K562 (cell line): ENCODE data around the gene TUT1. TPM values are rescaled to one million over a fixed set of nuclear protein-coding genes. Genes with fewer than 3 reads are reported as not detected.

Experiments
- ATAC-seq: fragments of 200-7000 bp; cut with Tn5 transposase; 3 replicates; pipeline ENCODE4 v1.9.1; 2020; ENCODE audit warnings: moderate library complexity
- BruUV-seq: library from RNA; stranded (reverse); fragments of 400-500 nt; replicated peaks from 2 replicates; lab custom pipeline; 2021; lab: Mats Ljungman, UMichigan
- CTCF ChIA-PET: fragments of 300-600 bp; formaldehyde crosslinking; extraction: SDS; loops from one replicate; lab custom pipeline; 2021; ENCODE audit warnings: low intra/inter-chr PET ratio; lab: Yijun Ruan, JAX
- POLR2A ChIA-PET: fragments of 300-600, 350-650 bp; sonication (Branson Sonifier 250); formaldehyde crosslinking; extraction: SDS; loops from one replicate; lab custom pipeline; 2021; ENCODE audit warnings: antibody characterized with exemption, inconsistent platforms; lab: Yijun Ruan, JAX
- DNase-seq, 4 experiments: peaks; one replicate each; pipeline versions ENCODE4 v3.0.0 to v3.0.0-alpha.2; 2011 to 2018; ENCODE audit warnings: low spot score in 3 of 4, mixed read lengths in 3 of 4; ENCODE audit errors: extremely low read depth in 1 of 4
- FAIRE-seq: peaks from 2 replicates; lab custom pipeline; 2011; peaks lifted over from hg19 to GRCh38; lab: Jason Lieb, UNC
- H2AFZ ChIP-seq: 2 replicates; pipeline ENCODE4 v1.6.0; 2011; ENCODE audit warnings: low read depth, low read length, control low read depth, inconsistent platforms
- H3K27ac ChIP-seq: fragments of 200-600 bp; 3 replicates; pipeline ENCODE4 v1.8.0; 2011; ENCODE audit warnings: low read depth, mild to moderate bottlenecking, control low read depth, inconsistent platforms, low read length, moderate library complexity, mixed read lengths; ENCODE audit errors: extremely low read depth
- H3K27me3 ChIP-seq, 2 experiments: fragments of 300-600 bp in 1 of 2; 2 replicates in 1 of 2; 3 replicates in 1 of 2; pipeline versions ENCODE4 v1.6.0 to v1.8.0; 2011; ENCODE audit warnings: inconsistent platforms in 2 of 2, low read length in 2 of 2, mild to moderate bottlenecking in 1 of 2, mixed read lengths in 1 of 2, moderate library complexity in 1 of 2; ENCODE audit not compliant: control insufficient read depth in 2 of 2, insufficient read depth in 2 of 2
- H3K36me3 ChIP-seq: fragments of 300-600 bp; 3 replicates; pipeline ENCODE4 v1.8.0; 2011; ENCODE audit warnings: mild to moderate bottlenecking, low read length, inconsistent platforms; ENCODE audit not compliant: control insufficient read depth, insufficient read depth
- H3K4me1 ChIP-seq, 2 experiments: fragments of 200-600 bp in 1 of 2; replicated peaks in 1 of 2; 2 replicates in 1 of 2; 3 replicates in 1 of 2; pipeline versions ENCODE4 v1.5.1 to v1.8.0; 2011; ENCODE audit warnings: inconsistent platforms in 2 of 2, low read length in 2 of 2, mild to moderate bottlenecking in 1 of 2, mixed read lengths in 1 of 2, moderate library complexity in 1 of 2; ENCODE audit not compliant: control insufficient read depth in 2 of 2, insufficient read depth in 2 of 2
- H3K4me2 ChIP-seq: 2 replicates; pipeline ENCODE4 v1.6.1; 2011; ENCODE audit warnings: low read length, control low read depth, inconsistent platforms, mixed read lengths; ENCODE audit not compliant: insufficient read depth
- H3K4me3 ChIP-seq: fragments of 200-600 bp; sonication (generic), shearing (Covaris generic); 2 replicates; pipeline ENCODE4 v1.5.1; 2016; ENCODE audit warnings: control low read depth, inconsistent platforms
- H3K79me2 ChIP-seq: fragments of 200-600 bp; 3 replicates; pipeline ENCODE4 v1.8.0; 2011; ENCODE audit warnings: low read length, inconsistent platforms; ENCODE audit not compliant: control insufficient read depth, insufficient read depth
- H3K9ac ChIP-seq, 2 experiments: 2 replicates each; pipeline versions ENCODE4 v1.6.0 to v1.6.1; 2011; ENCODE audit warnings: low read depth in 2 of 2, low read length in 2 of 2, control low read depth in 1 of 2, inconsistent platforms in 1 of 2, mild to moderate bottlenecking in 1 of 2, mixed read lengths in 1 of 2; ENCODE audit not compliant: insufficient read depth in 1 of 2
- H3K9me1 ChIP-seq: one replicate; pipeline ENCODE4 v1.6.0; 2011; ENCODE audit warnings: inconsistent platforms, mild to moderate bottlenecking, low read length, moderate library complexity; ENCODE audit not compliant: control insufficient read depth, insufficient read depth
- H3K9me3 ChIP-seq: replicated peaks from 2 replicates; pipeline ENCODE4 v1.5.1; 2011; ENCODE audit warnings: low read depth, low read length, inconsistent platforms; ENCODE audit not compliant: control insufficient read depth, insufficient read depth
- H4K20me1 ChIP-seq: replicated peaks from 2 replicates; pipeline ENCODE4 v1.6.1; 2011; ENCODE audit warnings: low read length, inconsistent platforms, mixed read lengths; ENCODE audit not compliant: control insufficient read depth, insufficient read depth
- BCOR ChIP-seq: fragments of 450-650 bp; IDR thresholded peaks from 2 replicates; pipeline ENCODE4 v1.6.1; 2016
- IRF2 ChIP-seq: sonication (generic); formaldehyde crosslinking; IDR thresholded peaks from 2 replicates; pipeline ENCODE4 v1.8.1; 2022; ENCODE audit warnings: mild to moderate bottlenecking, missing genetic modification reagents
- MAFK ChIP-seq: IDR thresholded peaks from 2 replicates; pipeline ENCODE4 v1.6.1; 2011; ENCODE audit warnings: low read length, improper control_type of control experiment
- NCOA6 ChIP-seq: fragments of 450-650 bp; IDR thresholded peaks from 2 replicates; pipeline ENCODE4 v1.6.1; 2017; ENCODE audit warnings: mild to moderate bottlenecking
- PML ChIP-seq: IDR thresholded peaks from 2 replicates; pipeline ENCODE4 v1.6.1; 2012; ENCODE audit warnings: low read length, inconsistent platforms
- ZNF263 ChIP-seq: sonication (generic); formaldehyde crosslinking; IDR thresholded peaks from 2 replicates; pipeline ENCODE4 v1.8.0; 2022; ENCODE audit warnings: mild to moderate bottlenecking, missing genetic modification reagents, borderline replicate concordance
- ZNF655 ChIP-seq: fragments of 250-450 bp; sonication (Bioruptor Pico); IDR thresholded peaks from 2 replicates; pipeline ENCODE4 v1.5.0; 2021
- ZNF780A ChIP-seq: fragments of 250-450 bp; sonication (Bioruptor Pico); IDR thresholded peaks from 2 replicates; pipeline ENCODE4 v1.5.0; 2021; ENCODE audit warnings: mild to moderate bottlenecking
- WGBS: fragments of 100-300 bp; shearing (Covaris generic); methylation state at CpG from one replicate; pipeline ENCODE4 v1.1.6; 2016; ENCODE audit warnings: low coverage, mixed read lengths; ENCODE audit not compliant: insufficient coverage; ENCODE audit errors: missing lambda C conversion rate; 5-methylcytosine and 5-hydroxymethylcytosine counted together
- in situ Hi-C: fragments of 300-500 bp; cut with MboI; formaldehyde crosslinking; loops from 4 replicates; pipeline ENCODE4 v1.15.0; 2018; ENCODE audit warnings: inconsistent platforms, mixed read lengths
- intact Hi-C: fragments of 100-400 bp; cut with micrococcal nuclease; formaldehyde crosslinking; loops from 2 replicates; pipeline ENCODE4 v1.14.2; 2022
- polyA plus RNA-seq, 8 experiments: library from polyadenylated mRNA; depleted of rRNA in 4 of 8; stranded (reverse) in 5 of 8; unstranded in 3 of 8; fragments of >200 nt; fragmentation: Nextera tagmentation in 2 of 8; fragmentation: Illumina TruSeq in 1 of 8; extraction: Ambion mirVana in 2 of 8; extraction: Trizol in 1 of 8; gene quantifications; 2 replicates each; pipeline versions ENCODE4 v1.2.1 to v1.2.3, GENCODE V29; 2011 to 2014; ENCODE audit warnings: inconsistent platforms in 1 of 8, missing spikeins in 1 of 8
- total RNA-seq, 7 experiments: library from RNA; depleted of rRNA in 6 of 7; stranded (reverse); fragments of >200 nt in 6 of 7; fragmentation: Illumina TruSeq in 2 of 7; extraction: Trizol in 2 of 7; gene quantifications; 2 replicates each; pipeline versions ENCODE4 v1.2.1 to v1.2.3, GENCODE V29; 2011 to 2021; ENCODE audit warnings: low replicate concordance in 1 of 7
- TF ChIP-seq, protein P1 (sequence below), 2 experiments: fragments of 450-650 bp; conservative IDR thresholded peaks; 2 replicates each; pipeline ENCODE4 v1.6.1; 2017; ENCODE audit warnings: mild to moderate bottlenecking in 2 of 2, moderate library complexity in 2 of 2
- TF ChIP-seq, protein P2 (sequence below): fragments of 450-650 bp; IDR thresholded peaks from 2 replicates; pipeline ENCODE4 v1.6.1; 2016; ENCODE audit warnings: low read depth, mild to moderate bottlenecking, moderate library complexity
- TF ChIP-seq, protein P3 (sequence below): fragments of 250-450 bp; sonication (Bioruptor Pico); IDR thresholded peaks from 2 replicates; pipeline ENCODE4 v1.5.0; 2021

TUT1 gene
- total and polyA plus RNA-seq, 9 of the 15 experiments (the other 6 are each of a cell fraction or from before 2014, with no cell fraction given): 0.66 to 44.3 (median 15.7) TPM

GRCh38 chr11:62534779-62535545, 56.4 kb downstream of the TUT1 start:
- in situ Hi-C loops: no loop called here
- ATAC-seq: no peak
- Histone ChIP-seq H3K9me3 (no peaks in the 10 kb centered on the region), H3K27ac (no peak overlapping the region), H3K9ac (peak overlapping the region in 1 of 2 experiments; percentile 56; a peak in 1 of 4 replicates), H4K20me1 (no peaks in the 10 kb centered on the region; the same call in none of the 2 replicates), H3K4me1 (peaks cover 19 to 24% of the 10 kb centered on the region in 2 experiments), H3K79me2 (peaks cover 24% of the 10 kb centered on the region), H3K9me1 (peaks cover 2% of the 10 kb centered on the region), H3K27me3 (no peaks in the 10 kb centered on the region), H2AFZ (no peak overlapping the region), H3K4me3 (no peak overlapping the region), H3K36me3 (peaks cover 50% of the 10 kb centered on the region; the same call in 1 of the 3 replicates), H3K4me2 (no peak overlapping the region)
- ChIA-PET CTCF (no interaction called here), POLR2A (interaction anchor here (1.2 to 1.5 kb wide), 3 partner anchors 9 to 35 kb away, joined by 3 to 7 read pairs (median 5); no protein-coding TSS in a partner anchor)
- WGBS: 78% methylated on average over 18 of the region's 19 CpGs
- 0 out of 2 replicates have a peak, but pooled peaks have one; percentile 26 for TF ChIP-seq IRF2 (CRISPR knock-in tag)
- TF ChIP-seq BCOR: peak; percentile 61; the same call in 1 of the 2 replicates
- TF ChIP-seq MAFK: no peak
- intact Hi-C loops: no loop called here
- FAIRE-seq: no peak
- BruUV-seq: no TSS peak
- no peak for DNase-seq

DNA sequence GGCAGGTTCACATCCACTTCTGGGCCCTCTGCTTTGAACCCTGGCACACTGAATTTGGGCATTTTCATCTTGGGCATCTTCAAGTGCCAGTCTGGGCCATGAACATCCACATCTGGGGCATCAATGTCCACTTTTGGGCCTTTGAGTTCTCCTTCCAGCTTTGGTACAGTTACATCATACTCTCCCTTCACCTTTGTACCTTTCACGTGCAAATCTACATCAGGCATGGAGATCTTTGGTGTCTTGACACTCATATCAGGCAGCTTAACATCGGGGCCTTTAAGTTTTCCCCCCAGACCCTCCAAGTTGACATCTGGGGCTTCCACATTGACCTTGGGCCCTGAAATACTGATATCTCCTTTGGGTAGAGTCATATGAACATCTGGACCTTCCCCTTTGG, 59.2 kb downstream of the TUT1 start:
- POLR2A ChIA-PET: no interaction called here
- Histone ChIP-seq H3K79me2 (no peaks in the 10 kb centered on the region), H4K20me1 (no peaks in the 10 kb centered on the region; the same call in 1 of the 2 replicates), H3K27me3 (no peaks in the 10 kb centered on the region), H3K36me3 (peaks cover 51% of the 10 kb centered on the region; the same call in 1 of the 3 replicates), H3K4me3 (no peak overlapping the region), H3K4me1 (peaks cover 0 to 5% of the 10 kb centered on the region in 2 experiments; a peak in 1 of 5 replicates), H3K27ac (no peak overlapping the region), H3K4me2 (no peak overlapping the region), H3K9me1 (peaks cover 2% of the 10 kb centered on the region), H2AFZ (no peak overlapping the region), H3K9me3 (no peaks in the 10 kb centered on the region), H3K9ac (no peak overlapping the region)
- intact Hi-C loops (no loop called here), in situ Hi-C loops (no loop called here)
- FAIRE-seq: no peak
- DNase-seq: no peak
- ATAC-seq: no peak
- 72% methylated on average over 2 of the region's 2 CpGs for WGBS
- CTCF ChIA-PET: no interaction called here
- TSS peak; percentile 7 for BruUV-seq
- no peak for TF ChIP-seq ZNF263 (CRISPR knock-in tag)
- no peak for TF ChIP-seq ZNF780A (CRISPR knock-in tag)
- TF ChIP-seq, protein P1, sequence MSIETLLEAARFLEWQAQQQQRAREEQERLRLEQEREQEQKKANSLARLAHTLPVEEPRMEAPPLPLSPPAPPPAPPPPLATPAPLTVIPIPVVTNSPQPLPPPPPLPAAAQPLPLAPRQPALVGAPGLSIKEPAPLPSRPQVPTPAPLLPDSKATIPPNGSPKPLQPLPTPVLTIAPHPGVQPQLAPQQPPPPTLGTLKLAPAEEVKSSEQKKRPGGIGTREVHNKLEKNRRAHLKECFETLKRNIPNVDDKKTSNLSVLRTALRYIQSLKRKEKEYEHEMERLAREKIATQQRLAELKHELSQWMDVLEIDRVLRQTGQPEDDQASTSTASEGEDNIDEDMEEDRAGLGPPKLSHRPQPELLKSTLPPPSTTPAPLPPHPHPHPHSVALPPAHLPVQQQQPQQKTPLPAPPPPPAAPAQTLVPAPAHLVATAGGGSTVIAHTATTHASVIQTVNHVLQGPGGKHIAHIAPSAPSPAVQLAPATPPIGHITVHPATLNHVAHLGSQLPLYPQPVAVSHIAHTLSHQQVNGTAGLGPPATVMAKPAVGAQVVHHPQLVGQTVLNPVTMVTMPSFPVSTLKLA (conservative IDR thresholded peaks at IDR 0.05): no peak
- TF ChIP-seq, protein P2, sequence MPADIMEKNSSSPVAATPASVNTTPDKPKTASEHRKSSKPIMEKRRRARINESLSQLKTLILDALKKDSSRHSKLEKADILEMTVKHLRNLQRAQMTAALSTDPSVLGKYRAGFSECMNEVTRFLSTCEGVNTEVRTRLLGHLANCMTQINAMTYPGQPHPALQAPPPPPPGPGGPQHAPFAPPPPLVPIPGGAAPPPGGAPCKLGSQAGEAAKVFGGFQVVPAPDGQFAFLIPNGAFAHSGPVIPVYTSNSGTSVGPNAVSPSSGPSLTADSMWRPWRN: no peak
- TF ChIP-seq NCOA6: no peak
- no peak for TF ChIP-seq PML
- TF ChIP-seq, protein P3, sequence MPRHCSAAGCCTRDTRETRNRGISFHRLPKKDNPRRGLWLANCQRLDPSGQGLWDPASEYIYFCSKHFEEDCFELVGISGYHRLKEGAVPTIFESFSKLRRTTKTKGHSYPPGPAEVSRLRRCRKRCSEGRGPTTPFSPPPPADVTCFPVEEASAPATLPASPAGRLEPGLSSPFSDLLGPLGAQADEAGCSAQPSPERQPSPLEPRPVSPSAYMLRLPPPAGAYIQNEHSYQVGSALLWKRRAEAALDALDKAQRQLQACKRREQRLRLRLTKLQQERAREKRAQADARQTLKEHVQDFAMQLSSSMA (CRISPR knock-in tag): no peak
- no peak for TF ChIP-seq ZNF655 (CRISPR knock-in tag)
